Measurements from ENCODE around the gene CERS5.

DNA sequence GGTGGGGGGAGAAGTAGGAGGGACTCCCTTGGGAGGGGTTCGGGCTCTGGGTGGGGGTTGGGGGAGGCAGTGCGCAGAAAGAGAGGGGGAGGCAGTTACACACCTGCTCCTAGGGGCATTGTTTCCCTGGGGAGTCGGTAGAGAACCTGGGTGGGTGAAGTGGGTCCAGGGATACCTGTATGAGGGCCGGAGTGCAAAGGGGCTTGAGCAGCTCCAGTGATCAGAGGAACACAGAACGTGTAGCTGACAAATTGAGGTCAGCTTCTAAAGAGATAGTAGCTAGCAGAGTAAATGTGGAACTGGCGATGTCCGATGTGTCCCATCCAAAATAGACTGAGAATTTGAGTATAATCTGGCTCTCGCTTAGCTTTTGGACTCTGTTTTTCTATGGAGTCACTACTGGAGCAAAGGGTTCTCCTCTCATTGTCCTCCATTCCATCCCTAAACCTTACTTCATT is 81.5 kb downstream of the CERS5 start:
- TF ChIP-seq EZH2 (IDR thresholded peaks at IDR 0.05), result no peak
- TF ChIP-seq POLR2AphosphoS5 (IDR thresholded peaks at IDR 0.05; ENCODE audit: borderline replicate concordance, low read depth, low read length), result no peak
- TF ChIP-seq FOXP2 (optimal IDR thresholded peaks at IDR 0.05; ENCODE audit: control extremely low read depth, extremely low read length, insufficient read depth), result no peak

Measured in SK-N-MC (cell line).